Gastroesophageal sphincter (tissue), 4 donors: Measurements from ENCODE around the gene PSEN2. TPM values are rescaled to one million over a fixed set of nuclear protein-coding genes. Genes with fewer than 3 reads are reported as not detected.
A peak's percentile ranks its signal among the peaks of the same experiment; 100 is the strongest.

Experiments
- ATAC-seq: fragments of 150-250 bp; one replicate; pipeline ENCODE4 v1.9.1; 2016; ENCODE audit warnings: mild to moderate bottlenecking, moderate library complexity
- H3K27ac ChIP-seq, 4 donors: fragments of 200-600 bp; sonication (generic) in 3 of 4; 1 replicate in 3 of 4; 2 replicates in 1 of 4; pipeline ENCODE4 v1.5.1; 2016 to 2019
- H3K27me3 ChIP-seq: fragments of 200-600 bp; sonication (generic); one replicate; pipeline ENCODE4 v1.5.1; 2019
- H3K36me3 ChIP-seq, 2 donors: fragments of 200-600 bp; sonication (generic); one replicate each; pipeline ENCODE4 v1.5.1; 2019; ENCODE audit warnings: control low read depth in 1 of 2
- H3K4me1 ChIP-seq, 3 donors: fragments of 200-600 bp; sonication (generic); 1 replicate in 2 of 3; 2 replicates in 1 of 3; pipeline ENCODE4 v1.5.1; 2016 to 2019; ENCODE audit warnings: control low read depth in 2 of 3
- H3K4me3 ChIP-seq, 2 donors: fragments of 200-600 bp; sonication (generic); one replicate each; pipeline ENCODE4 v1.5.1; 2019; ENCODE audit warnings: mild to moderate bottlenecking in 1 of 2, moderate library complexity in 1 of 2
- H3K9me3 ChIP-seq, 3 donors: fragments of 200-600 bp; sonication (generic); one replicate each; pipeline ENCODE4 v1.5.1; 2017 to 2019; ENCODE audit warnings: control low read depth in 2 of 3
- CTCF ChIP-seq, 4 experiments: fragments of 200-600 bp in 2 of 4; fragments of 450-650 bp in 2 of 4; sonication (generic) in 1 of 4; IDR thresholded peaks; one replicate each; pipeline ENCODE4 v1.5.1; 2017 to 2019; ENCODE audit warnings: antibody characterized with exemption in 4 of 4, mild to moderate bottlenecking in 2 of 4, moderate library complexity in 2 of 4
- EP300 ChIP-seq: sonication (generic); formaldehyde crosslinking; IDR thresholded peaks from one replicate; pipeline ENCODE4 v1.6.1; 2017; ENCODE audit warnings: antibody characterized with exemption, mild to moderate bottlenecking
- POLR2A ChIP-seq, 2 donors: fragments of 450-650 bp; IDR thresholded peaks; one replicate each; pipeline ENCODE4 v1.6.1; 2017; ENCODE audit warnings: antibody characterized with exemption in 2 of 2, mild to moderate bottlenecking in 2 of 2, moderate library complexity in 1 of 2
- POLR2AphosphoS5 ChIP-seq: sonication (generic); formaldehyde crosslinking; IDR thresholded peaks from one replicate; pipeline ENCODE4 v1.6.1; 2017; ENCODE audit warnings: antibody characterized with exemption
- WGBS, 2 donors: methylation state at CpG; one replicate each; pipeline ENCODE4 v1.1.5; 2018; ENCODE audit warnings: low coverage in 1 of 2; 5-methylcytosine and 5-hydroxymethylcytosine counted together
- total RNA-seq, 4 donors: library from RNA; depleted of rRNA; stranded (reverse); fragments of >200 nt; gene quantifications; one replicate each; pipeline ENCODE4 v1.1.0, GENCODE V29; 2016

The PSEN2 gene
- total RNA-seq, 4 donors from 2014 or later = 41.4 to 64.4 (median 42.5) TPM

- Histone ChIP-seq H3K9me3 (no peaks in the 10 kb centered on the region), H3K4me1 (no peaks in the 10 kb centered on the region), H3K27me3 (no peaks in the 10 kb centered on the region), H3K4me3 (no peak overlapping the region), H3K27ac (no peak overlapping the region), H3K36me3 (peaks cover 0 to 98% of the 10 kb centered on the region in 2 donors)
- no peak for ATAC-seq
- no peak for TF ChIP-seq POLR2A (IDR thresholded peaks at IDR 0.05)
- no peak for TF ChIP-seq EP300
- TF ChIP-seq POLR2AphosphoS5 = no peak
- no peak for TF ChIP-seq CTCF (IDR thresholded peaks at IDR 0.05)
- no CpG with 5 or more reads among the region's 3 CpGs for WGBS, 2 donors
Observed at GRCh38 chr1:226894826-226895225, 24.4 kb downstream of the PSEN2 start.

- H3K4me3 ChIP-seq = no peak overlapping the region
- no peak for TF ChIP-seq EP300
- TF ChIP-seq POLR2AphosphoS5 = no peak
- TF ChIP-seq CTCF (IDR thresholded peaks at IDR 0.05) = no peak
- TF ChIP-seq POLR2A (IDR thresholded peaks at IDR 0.05) = no peak
- H3K4me1 ChIP-seq = no peaks in the 10 kb centered on the region
- 60 to 78% methylated on average over 1 to 6 of the region's 11 CpGs for WGBS, 2 donors
- H3K9me3 ChIP-seq = no peaks in the 10 kb centered on the region
- H3K27me3 ChIP-seq = no peaks in the 10 kb centered on the region
- no peak overlapping the region for H3K27ac ChIP-seq
- no peak for ATAC-seq
- H3K36me3 ChIP-seq = peaks cover 0 to 98% of the 10 kb centered on the region in 2 donors
Observed at GRCh38 chr1:226895644-226896043, 25.2 kb downstream of the PSEN2 start.

DNA sequence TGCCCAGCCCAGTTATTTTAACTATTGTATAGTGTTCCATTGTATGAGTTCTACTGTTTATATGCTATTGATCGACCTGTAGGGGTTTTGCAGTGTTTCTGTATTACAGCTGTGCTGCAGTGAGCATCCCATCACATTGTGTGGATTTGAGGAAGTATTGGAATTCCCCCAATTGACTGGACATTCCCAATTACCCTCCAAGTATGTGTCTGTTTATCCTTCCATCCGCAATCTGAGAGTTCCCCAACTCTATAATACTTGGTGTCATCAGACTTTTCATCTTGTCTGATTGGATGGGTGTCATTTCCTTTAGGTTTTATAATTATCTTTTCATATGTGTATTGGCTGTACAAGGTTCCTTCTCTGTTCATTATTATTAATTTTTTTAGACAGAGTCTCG is 27.8 kb downstream of the PSEN2 start:
- Histone ChIP-seq H3K9me3 (no peaks in the 10 kb centered on the region), H3K4me1 (peaks cover 0 to under 1% (median 0%) of the 10 kb centered on the region in 3 donors), H3K36me3 (peaks cover 0 to 91% of the 10 kb centered on the region in 2 donors), H3K27ac (no peak overlapping the region), H3K4me3 (no peak overlapping the region), H3K27me3 (no peaks in the 10 kb centered on the region)
- whole genome bisulfite sequencing, 2 donors = 94% methylated on average over 3 of the region's 3 CpGs; no CpG with 5 or more reads in 1 of the 2 donors
- TF ChIP-seq EP300 (no peak), POLR2AphosphoS5 (no peak), POLR2A (IDR thresholded peaks at IDR 0.05) (no peak), CTCF (IDR thresholded peaks at IDR 0.05) (no peak)
- ATAC-seq = no peak

GRCh38 chr1:226901421-226901820 is 31.0 kb downstream of the PSEN2 start:
- WGBS, 2 donors = 76 to 83% methylated on average over 2 to 3 of the region's 4 CpGs
- no peak for TF ChIP-seq CTCF (IDR thresholded peaks at IDR 0.05)
- TF ChIP-seq POLR2AphosphoS5 = no peak
- TF ChIP-seq POLR2A (IDR thresholded peaks at IDR 0.05) = no peak
- TF ChIP-seq EP300 = no peak
- H3K27me3 ChIP-seq = no peaks in the 10 kb centered on the region
- ATAC-seq = no peak
- H3K9me3 ChIP-seq = no peaks in the 10 kb centered on the region
- peaks cover 0 to 18% (median 4%) of the 10 kb centered on the region in 3 donors for H3K4me1 ChIP-seq
- no peak overlapping the region for H3K4me3 ChIP-seq
- H3K27ac ChIP-seq = no peak overlapping the region
- H3K36me3 ChIP-seq = peaks cover 0 to 65% of the 10 kb centered on the region in 2 donors

DNA sequence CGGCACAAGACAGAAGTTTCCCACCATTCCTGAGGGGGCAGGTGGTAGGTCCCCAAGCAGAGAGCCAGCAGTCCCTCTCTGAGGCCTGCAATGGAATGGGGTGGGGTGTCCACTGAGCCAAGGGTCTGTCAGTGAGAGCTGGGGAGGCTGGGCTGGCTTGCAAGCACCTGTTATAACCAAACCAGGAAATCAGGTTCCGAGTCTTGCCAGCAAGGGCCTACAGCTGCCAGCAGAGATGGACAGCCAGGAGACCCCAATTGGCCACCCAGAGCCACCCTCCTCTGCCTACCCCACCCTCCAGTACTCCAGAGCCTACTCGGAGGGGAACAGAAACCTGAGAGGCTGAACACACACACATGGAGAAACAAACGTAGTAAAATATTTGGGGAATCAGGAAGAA is 32.2 kb downstream of the PSEN2 start:
- H3K27ac ChIP-seq = peak overlapping the region in 2 of 4 donors; percentile 74 to 77
- H3K4me3 ChIP-seq = no peak overlapping the region
- no peak for ATAC-seq
- WGBS, 2 donors = 67 to 87% methylated on average over 2 of the region's 4 CpGs
- H3K4me1 ChIP-seq = peaks cover 0 to 18% (median 4%) of the 10 kb centered on the region in 3 donors
- peaks cover 0 to 58% of the 10 kb centered on the region in 2 donors for H3K36me3 ChIP-seq
- no peaks in the 10 kb centered on the region for H3K27me3 ChIP-seq
- H3K9me3 ChIP-seq = no peaks in the 10 kb centered on the region
- TF ChIP-seq EP300 (no peak), POLR2A (IDR thresholded peaks at IDR 0.05) (no peak), CTCF (IDR thresholded peaks at IDR 0.05) (no peak), POLR2AphosphoS5 (no peak)
